ENCODE measurements around the gene COPZ2. TPM values are rescaled to one million over a fixed set of nuclear protein-coding genes. Genes with fewer than 3 reads are reported as not detected.

Gene COPZ2
- total RNA-seq, 1 donor from 2014 or later = 50.6 TPM

GRCh38 chr17:47999582-47999981, 38.0 kb downstream of the COPZ2 start:
- peaks cover 13% of the 10 kb centered on the region for H3K4me1 ChIP-seq
- TF ChIP-seq CTCF (IDR thresholded peaks at IDR 0.05; ENCODE audit: borderline replicate concordance) = no peak
- no peak overlapping the region for H3K4me3 ChIP-seq
- peaks cover 3% of the 10 kb centered on the region for H3K27me3 ChIP-seq (ENCODE audit: low read depth)
- H3K36me3 ChIP-seq = no peaks in the 10 kb centered on the region
- no peak for DNase-seq
- H3K27ac ChIP-seq (replicated peaks) = no peak overlapping the region
- intact Hi-C loops (cut with micrococcal nuclease) = no loop called here
- H3K9me3 ChIP-seq (replicated peaks) = no peaks in the 10 kb centered on the region

- Histone ChIP-seq H3K36me3 (no peaks in the 10 kb centered on the region), H3K4me1 (peaks cover 18% of the 10 kb centered on the region), H3K27me3 (ENCODE audit: low read depth) (peaks cover 3% of the 10 kb centered on the region), H3K4me3 (no peak overlapping the region), H3K27ac (replicated peaks) (no peak overlapping the region), H3K9me3 (replicated peaks) (no peaks in the 10 kb centered on the region)
- no peak for TF ChIP-seq CTCF (IDR thresholded peaks at IDR 0.05; ENCODE audit: borderline replicate concordance)
- intact Hi-C loops (cut with micrococcal nuclease) = no loop called here
- DNase-seq = no peak
Measured at GRCh38 chr17:47998044-47998443, 39.6 kb downstream of the COPZ2 start.

GRCh38 chr17:47997586-47997985, 40.0 kb downstream of the COPZ2 start:
- no peaks in the 10 kb centered on the region for H3K36me3 ChIP-seq
- no peak overlapping the region for H3K4me3 ChIP-seq
- intact Hi-C loops (cut with micrococcal nuclease) = no loop called here
- no peak for DNase-seq
- no peak for TF ChIP-seq CTCF (IDR thresholded peaks at IDR 0.05; ENCODE audit: borderline replicate concordance)
- H3K27ac ChIP-seq (replicated peaks) = no peak overlapping the region
- H3K27me3 ChIP-seq (ENCODE audit: low read depth) = peaks cover 3% of the 10 kb centered on the region
- H3K9me3 ChIP-seq (replicated peaks) = no peaks in the 10 kb centered on the region
- peaks cover 18% of the 10 kb centered on the region for H3K4me1 ChIP-seq

- H3K4me3 ChIP-seq = no peak overlapping the region
- H3K27me3 ChIP-seq (ENCODE audit: low read depth) = peaks cover 3% of the 10 kb centered on the region
- intact Hi-C loops (cut with micrococcal nuclease) = no loop called here
- no peaks in the 10 kb centered on the region for H3K36me3 ChIP-seq
- H3K9me3 ChIP-seq (replicated peaks) = no peaks in the 10 kb centered on the region
- no peak overlapping the region for H3K27ac ChIP-seq (replicated peaks)
- H3K4me1 ChIP-seq = peaks cover 17% of the 10 kb centered on the region
- DNase-seq = no peak
- TF ChIP-seq CTCF (IDR thresholded peaks at IDR 0.05; ENCODE audit: borderline replicate concordance) = no peak
Measured at GRCh38 chr17:47996201-47996600, 41.4 kb downstream of the COPZ2 start.

GRCh38 chr17:47995241-47995935, 42.2 kb downstream of the COPZ2 start:
- DNase-seq = no peak
- Histone ChIP-seq H3K36me3 (no peaks in the 10 kb centered on the region), H3K9me3 (replicated peaks) (no peaks in the 10 kb centered on the region), H3K27ac (replicated peaks) (no peak overlapping the region), H3K4me1 (peaks cover 17% of the 10 kb centered on the region), H3K27me3 (ENCODE audit: low read depth) (peaks cover 3% of the 10 kb centered on the region), H3K4me3 (no peak overlapping the region)
- intact Hi-C loops (cut with micrococcal nuclease) = no loop called here
- no peak for TF ChIP-seq CTCF (IDR thresholded peaks at IDR 0.05; ENCODE audit: borderline replicate concordance)

Measured in left ventricle myocardium inferior (tissue), 1 donor.